ENCODE results near the gene C9orf78. TPM values are rescaled to one million over a fixed set of nuclear protein-coding genes. Genes with fewer than 3 reads are reported as not detected.

Gene C9orf78
- total and polyA plus RNA-seq, 2 of the 8 experiments (the other 6 are each of a cell fraction or from before 2014, with no cell fraction given), result 17.4 to 40.6 TPM

GRCh38 chr9:129868872-129869486 lies 33.9 kb upstream of the C9orf78 start:
- Histone ChIP-seq H3K27me3 (replicated peaks in 1 of 4; ENCODE audit: control insufficient read depth in 3 of 4, extremely low read depth in 1 of 4, insufficient read depth in 3 of 4, low read length in 3 of 4) (no peaks in the 10 kb centered on the region), H2BK120ac (replicated peaks; ENCODE audit: low read depth, low read length) (no peak overlapping the region), H3K56ac (replicated peaks; ENCODE audit: insufficient read length, low read depth, low read length) (no peak overlapping the region), H3K4me2 (ENCODE audit: insufficient read depth in 1 of 2, low read depth in 2 of 2, low read length in 2 of 2) (no peak overlapping the region), H4K5ac (ENCODE audit: insufficient read length, low read depth, low read length) (no peak overlapping the region), H3K14ac (ENCODE audit: insufficient read length) (no peak overlapping the region), H4K91ac (replicated peaks; ENCODE audit: insufficient read length, low read length) (no peak overlapping the region), H3K4ac (replicated peaks; ENCODE audit: insufficient read length, low read depth, low read length) (no peak overlapping the region), H3K4me3 (ENCODE audit: extremely low read depth in 1 of 4, insufficient read depth in 2 of 4, low read depth in 3 of 4, low read length in 4 of 4) (no peak overlapping the region), H2BK20ac (ENCODE audit: low read length) (no peak overlapping the region), H2BK12ac (ENCODE audit: low read depth, low read length) (no peak overlapping the region), H4K8ac (ENCODE audit: extremely low read depth, insufficient read depth, low read length) (no peak overlapping the region), H2BK15ac (ENCODE audit: low read length) (no peak overlapping the region), H3K18ac (ENCODE audit: extremely low read depth, low read length) (no peak overlapping the region), H3K4me1 (replicated peaks in 1 of 4; ENCODE audit: control insufficient read depth in 3 of 4, insufficient read depth in 4 of 4, low read length in 3 of 4) (no peaks in the 10 kb centered on the region), H2BK5ac (ENCODE audit: low read depth, low read length) (no peak overlapping the region), H3K23me2 (ENCODE audit: low read depth, low read length) (no peaks in the 10 kb centered on the region), H3K79me1 (ENCODE audit: low read depth, low read length) (no peaks in the 10 kb centered on the region), H3K79me2 (ENCODE audit: control insufficient read depth in 1 of 2, insufficient read depth in 2 of 2, low read length in 2 of 2) (no peaks in the 10 kb centered on the region), H3K9me3 (ENCODE audit: insufficient read depth in 2 of 2, low read depth in 1 of 2, low read length in 1 of 2) (no peaks in the 10 kb centered on the region), H3K27ac (ENCODE audit: low read depth, low read length) (no peak overlapping the region), H2AK5ac (ENCODE audit: low read depth, low read length) (no peak overlapping the region), H3K9ac (replicated peaks in 1 of 4; ENCODE audit: extremely low read depth in 1 of 4, low read depth in 3 of 4, low read length in 3 of 4) (no peak overlapping the region), H4K20me1 (replicated peaks in 1 of 2; ENCODE audit: control insufficient read depth in 1 of 2, insufficient read depth in 2 of 2, low read length in 2 of 2) (no peaks in the 10 kb centered on the region), H2AFZ (ENCODE audit: low read length) (no peak overlapping the region), H3K23ac (ENCODE audit: insufficient read length) (no peak overlapping the region), H3K36me3 (ENCODE audit: control insufficient read depth in 2 of 4, insufficient read depth in 4 of 4, low read length in 3 of 4) (peaks cover 0 to 4% (median 0%) of the 10 kb centered on the region in 4 experiments; a peak in 2 of 8 replicates)
- FAIRE-seq, result no peak
- no peak for DNase-seq (ENCODE audit: low read depth in 1 of 2, low spot score in 2 of 2)
- WGBS, 2 experiments (ENCODE audit: extremely low coverage in 1 of 2, insufficient coverage in 1 of 2, insufficient read length in 1 of 2, insufficient replicate concordance in 2 of 2, low coverage in 1 of 2, low lambda C conversion rate in 2 of 2, missing lambda C conversion rate in 1 of 2), result 92% methylated on average over 24 of the region's 28 CpGs; no CpG with 5 or more reads in 1 of the 2 experiments
- POLR2A ChIA-PET (ENCODE audit: partially characterized antibody), result interaction anchor here (1.0 to 1.4 kb wide), 2 partner anchors 10 to 60 kb away, joined by 3 read pairs; no protein-coding TSS in a partner anchor
- CTCF ChIA-PET (ENCODE audit: partially characterized antibody), result interaction anchor here (1.0 to 1.5 kb wide), 4 partner anchors 17 to 69 kb away, joined by 3 to 5 read pairs (median 4); no protein-coding TSS in a partner anchor
- no peak for TF ChIP-seq BRCA1 (IDR thresholded peaks at IDR 0.05; ENCODE audit: low read depth, low read length)
- TF ChIP-seq CHD1 (IDR thresholded peaks at IDR 0.05; ENCODE audit: low read depth, low read length), result no peak
- TF ChIP-seq TBP (IDR thresholded peaks at IDR 0.05; ENCODE audit: low read depth, low read length), result no peak
- no peak for TF ChIP-seq EGR1 (IDR thresholded peaks at IDR 0.05; ENCODE audit: borderline replicate concordance, low read depth, low read length)
- TF ChIP-seq KDM4A (IDR thresholded peaks at IDR 0.05; ENCODE audit: low read depth, low read length, severe bottlenecking), result no peak
- TF ChIP-seq NRF1 (IDR thresholded peaks at IDR 0.05; ENCODE audit: low read depth, low read length), result no peak
- TF ChIP-seq CHD2 (IDR thresholded peaks at IDR 0.05; ENCODE audit: low read length), result no peak
- no peak for TF ChIP-seq GTF2F1 (IDR thresholded peaks at IDR 0.05; ENCODE audit: borderline replicate concordance, low read depth, low read length)
- TF ChIP-seq HDAC2 (IDR thresholded peaks at IDR 0.05; ENCODE audit: borderline replicate concordance in 1 of 2, low read depth in 2 of 2, low read length in 2 of 2), result no peak
- no peak for TF ChIP-seq JUND (IDR thresholded peaks at IDR 0.05; ENCODE audit: low read length)
- TF ChIP-seq TAF7 (optimal IDR thresholded peaks at IDR 0.05; ENCODE audit: borderline replicate concordance, low read depth, low read length), result no peak
- no peak for TF ChIP-seq CBX5 (IDR thresholded peaks at IDR 0.05; ENCODE audit: low read depth, low read length)
- TF ChIP-seq SIX5 (IDR thresholded peaks at IDR 0.05; ENCODE audit: low read depth, low read length), result no peak
- no peak for TF ChIP-seq MAFK (IDR thresholded peaks at IDR 0.05; ENCODE audit: low read depth, low read length)
